ENCODE results near the gene MT1A.
A peak's percentile ranks its signal among the peaks of the same experiment; 100 is the strongest.
"Not testable (repeated sequence)": the region's sequence is repeated elsewhere in the genome, so short reads cannot be mapped to it uniquely, and the experiment has no call there.

The MT1A gene

GRCh38 chr16:56610609-56611111, 27.8 kb upstream of the MT1A start:
- H3K4me3 ChIP-seq (ENCODE audit: low read length in 2 of 2): peak overlapping the region in 1 of 2 donors; percentile 88
- peaks cover 52% of the 10 kb centered on the region for H3K4me1 ChIP-seq (ENCODE audit: control insufficient read depth, insufficient read depth, low read length)
- H3K27me3 ChIP-seq (ENCODE audit: control insufficient read depth in 1 of 2, insufficient read depth in 2 of 2, low read length in 2 of 2): no peaks in the 10 kb centered on the region
- H3K9me3 ChIP-seq (ENCODE audit: control insufficient read depth in 2 of 2, low read length in 2 of 2): no peaks in the 10 kb centered on the region
- H3K36me3 ChIP-seq (ENCODE audit: control insufficient read depth in 2 of 2, insufficient read depth in 2 of 2, low read length in 2 of 2): no peaks in the 10 kb centered on the region
- H3K9ac ChIP-seq (ENCODE audit: low read length in 2 of 2): peak overlapping the region in 1 of 2 donors; percentile 55
- peak overlapping the region; percentile 94 for H3K27ac ChIP-seq (ENCODE audit: low read length)

DNA sequence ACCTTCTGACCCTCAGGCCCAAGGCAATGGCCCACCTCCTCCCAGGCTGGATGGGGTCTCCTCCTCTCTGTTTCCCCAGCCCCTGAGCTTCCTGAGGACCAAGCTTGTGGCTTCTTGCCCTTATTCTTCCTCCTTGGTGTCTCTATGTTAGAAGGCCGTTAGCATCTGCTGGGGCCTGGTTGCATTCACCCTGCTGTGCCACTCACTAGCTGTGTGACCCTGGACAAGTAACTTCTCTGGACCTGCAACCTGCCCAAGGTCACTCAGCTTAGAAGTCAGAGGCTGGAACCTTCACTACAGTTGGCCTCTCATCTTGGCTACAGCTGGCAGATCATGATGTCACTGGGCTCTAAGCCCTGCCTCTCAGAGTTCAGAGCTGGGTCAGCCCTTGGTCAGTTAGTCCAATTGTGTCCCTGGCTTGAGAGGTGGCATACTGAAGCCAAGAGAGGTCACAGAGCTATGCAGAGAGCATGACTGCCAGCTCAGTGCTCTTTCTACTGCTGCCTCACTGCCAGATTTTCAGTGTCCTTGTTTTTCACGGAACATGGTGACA, 27.1 kb upstream of the MT1A start:
- peak overlapping the region; percentile 94 for H3K27ac ChIP-seq (ENCODE audit: low read length)
- H3K27me3 ChIP-seq (ENCODE audit: control insufficient read depth in 1 of 2, insufficient read depth in 2 of 2, low read length in 2 of 2): no peaks in the 10 kb centered on the region
- H3K4me1 ChIP-seq (ENCODE audit: control insufficient read depth, insufficient read depth, low read length): peaks cover 47% of the 10 kb centered on the region
- H3K9me3 ChIP-seq (ENCODE audit: control insufficient read depth in 2 of 2, low read length in 2 of 2): no peaks in the 10 kb centered on the region
- no peak overlapping the region for H3K9ac ChIP-seq (ENCODE audit: low read length in 2 of 2)
- H3K4me3 ChIP-seq (ENCODE audit: low read length in 2 of 2): peak overlapping the region in 1 of 2 donors; percentile 29
- no peaks in the 10 kb centered on the region for H3K36me3 ChIP-seq (ENCODE audit: control insufficient read depth in 2 of 2, insufficient read depth in 2 of 2, low read length in 2 of 2)

DNA sequence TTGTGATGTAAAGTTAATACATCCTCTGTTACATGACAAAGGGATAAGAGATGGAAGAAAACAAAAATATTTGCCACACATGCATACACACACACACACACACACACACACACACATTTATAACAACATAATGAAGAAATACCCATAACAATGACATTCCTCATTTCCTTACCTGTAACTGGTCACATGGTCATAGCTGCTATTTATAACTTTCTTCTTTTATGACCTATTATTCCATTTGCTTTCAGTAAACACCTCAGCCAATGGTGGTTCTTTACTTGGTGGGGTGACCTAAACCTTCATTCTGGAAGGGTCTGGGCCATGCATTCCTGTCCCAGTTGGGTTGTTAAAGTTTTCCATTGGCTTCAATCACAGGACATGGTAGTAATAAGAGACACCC, 24.8 kb upstream of the MT1A start:
- no peaks in the 10 kb centered on the region for H3K36me3 ChIP-seq (ENCODE audit: control insufficient read depth in 2 of 2, insufficient read depth in 2 of 2, low read length in 2 of 2)
- H3K27ac ChIP-seq (ENCODE audit: low read length): no peak overlapping the region
- H3K9ac ChIP-seq (ENCODE audit: low read length in 2 of 2): no peak overlapping the region
- no peaks in the 10 kb centered on the region for H3K27me3 ChIP-seq (ENCODE audit: control insufficient read depth in 1 of 2, insufficient read depth in 2 of 2, low read length in 2 of 2)
- no peak overlapping the region for H3K4me3 ChIP-seq (ENCODE audit: low read length in 2 of 2)
- H3K9me3 ChIP-seq (ENCODE audit: control insufficient read depth in 2 of 2, low read length in 2 of 2): no peaks in the 10 kb centered on the region
- peaks cover 48% of the 10 kb centered on the region for H3K4me1 ChIP-seq (ENCODE audit: control insufficient read depth, insufficient read depth, low read length)

DNA sequence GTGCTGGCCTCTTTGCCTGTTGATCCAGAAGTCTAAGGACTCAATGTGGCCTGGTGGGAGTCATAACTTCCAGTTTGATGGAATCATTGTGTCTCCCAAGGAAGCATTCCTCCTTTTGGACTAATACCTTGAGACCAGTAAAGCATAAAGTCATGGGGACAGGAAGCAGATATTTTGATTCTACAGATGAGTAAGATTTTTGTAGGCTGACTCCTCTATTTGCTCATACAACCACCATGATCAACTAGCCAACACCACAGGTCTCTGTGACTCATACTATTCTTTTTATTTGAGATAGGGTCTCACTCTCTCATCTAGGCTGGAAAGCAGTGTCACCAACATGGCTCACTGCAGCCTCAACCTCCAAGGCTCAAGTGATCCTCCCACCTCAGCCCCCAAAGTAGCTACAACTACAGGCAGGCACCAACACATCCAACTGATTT, 23.9 kb upstream of the MT1A start:
- no peaks in the 10 kb centered on the region for H3K36me3 ChIP-seq (ENCODE audit: control insufficient read depth in 2 of 2, insufficient read depth in 2 of 2, low read length in 2 of 2)
- H3K27ac ChIP-seq (ENCODE audit: low read length): no peak overlapping the region
- H3K4me1 ChIP-seq (ENCODE audit: control insufficient read depth, insufficient read depth, low read length): peaks cover 42% of the 10 kb centered on the region
- H3K9me3 ChIP-seq (ENCODE audit: control insufficient read depth in 2 of 2, low read length in 2 of 2): no peaks in the 10 kb centered on the region
- no peak overlapping the region for H3K9ac ChIP-seq (ENCODE audit: low read length in 2 of 2)
- no peaks in the 10 kb centered on the region for H3K27me3 ChIP-seq (ENCODE audit: control insufficient read depth in 1 of 2, insufficient read depth in 2 of 2, low read length in 2 of 2)
- H3K4me3 ChIP-seq (ENCODE audit: low read length in 2 of 2): no peak overlapping the region

DNA sequence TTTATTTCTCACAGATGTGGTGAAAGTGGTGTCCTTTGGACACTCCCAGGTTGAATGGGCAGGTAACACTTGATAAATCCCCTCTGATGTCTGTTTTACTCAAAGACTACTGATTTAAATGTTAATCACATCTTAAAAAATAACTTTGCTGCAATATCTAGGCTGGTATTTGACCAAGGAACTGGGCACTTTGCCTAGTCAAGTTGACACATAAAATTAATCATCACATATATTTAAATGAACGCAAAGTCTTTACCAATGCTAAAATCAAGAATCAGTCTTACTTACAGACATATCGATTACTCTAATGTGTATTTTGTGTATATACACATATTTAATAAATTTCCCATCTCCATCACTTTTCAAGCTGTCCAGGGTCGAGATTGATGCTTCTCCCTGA, 23.1 kb upstream of the MT1A start:
- Histone ChIP-seq H3K27ac (ENCODE audit: low read length) (no peak overlapping the region), H3K4me3 (ENCODE audit: low read length in 2 of 2) (no peak overlapping the region), H3K9me3 (ENCODE audit: control insufficient read depth in 2 of 2, low read length in 2 of 2) (no peaks in the 10 kb centered on the region), H3K36me3 (ENCODE audit: control insufficient read depth in 2 of 2, insufficient read depth in 2 of 2, low read length in 2 of 2) (no peaks in the 10 kb centered on the region), H3K4me1 (ENCODE audit: control insufficient read depth, insufficient read depth, low read length) (peaks cover 35% of the 10 kb centered on the region), H3K9ac (ENCODE audit: low read length in 2 of 2) (no peak overlapping the region), H3K27me3 (ENCODE audit: control insufficient read depth in 1 of 2, insufficient read depth in 2 of 2, low read length in 2 of 2) (no peaks in the 10 kb centered on the region)

DNA sequence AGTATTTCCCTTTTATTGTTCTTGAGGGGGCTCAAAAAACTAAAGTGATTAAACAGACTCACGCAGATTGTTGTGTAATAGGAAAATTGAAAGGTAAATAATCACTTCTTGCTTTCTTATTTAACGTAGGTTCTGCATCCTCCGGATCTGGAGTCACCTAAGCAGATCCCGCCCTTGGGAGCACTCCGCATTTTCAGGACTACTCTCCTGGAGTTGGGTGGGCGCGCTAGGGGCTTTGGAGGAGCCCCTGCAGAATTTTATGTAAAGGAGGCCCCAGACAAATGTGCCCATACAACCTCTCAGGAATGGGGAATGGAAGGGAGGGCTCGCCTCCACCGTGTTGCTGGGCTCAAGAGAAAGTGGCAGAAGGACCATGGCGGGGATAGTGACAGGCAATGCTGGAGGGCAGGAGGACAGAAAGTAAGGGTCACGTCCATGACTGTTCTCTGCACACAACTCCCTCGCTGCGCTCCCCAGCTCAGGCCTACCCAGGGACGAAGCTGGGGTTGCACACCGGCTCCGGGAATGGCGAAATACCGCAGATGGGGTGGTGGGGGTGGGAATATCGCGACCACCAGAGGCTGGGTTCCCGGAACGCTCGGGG, 21.8 kb upstream of the MT1A start:
- Histone ChIP-seq H3K27me3 (ENCODE audit: control insufficient read depth in 1 of 2, insufficient read depth in 2 of 2, low read length in 2 of 2) (no peaks in the 10 kb centered on the region), H3K4me3 (ENCODE audit: low read length in 2 of 2) (peak overlapping the region; percentile 42 to 75), H3K9me3 (ENCODE audit: control insufficient read depth in 2 of 2, low read length in 2 of 2) (no peaks in the 10 kb centered on the region), H3K4me1 (ENCODE audit: control insufficient read depth, insufficient read depth, low read length) (peaks cover 22% of the 10 kb centered on the region), H3K36me3 (ENCODE audit: control insufficient read depth in 2 of 2, insufficient read depth in 2 of 2, low read length in 2 of 2) (no peaks in the 10 kb centered on the region), H3K27ac (ENCODE audit: low read length) (peak overlapping the region; percentile 67), H3K9ac (ENCODE audit: low read length in 2 of 2) (peak overlapping the region; percentile 25 to 55)

DNA sequence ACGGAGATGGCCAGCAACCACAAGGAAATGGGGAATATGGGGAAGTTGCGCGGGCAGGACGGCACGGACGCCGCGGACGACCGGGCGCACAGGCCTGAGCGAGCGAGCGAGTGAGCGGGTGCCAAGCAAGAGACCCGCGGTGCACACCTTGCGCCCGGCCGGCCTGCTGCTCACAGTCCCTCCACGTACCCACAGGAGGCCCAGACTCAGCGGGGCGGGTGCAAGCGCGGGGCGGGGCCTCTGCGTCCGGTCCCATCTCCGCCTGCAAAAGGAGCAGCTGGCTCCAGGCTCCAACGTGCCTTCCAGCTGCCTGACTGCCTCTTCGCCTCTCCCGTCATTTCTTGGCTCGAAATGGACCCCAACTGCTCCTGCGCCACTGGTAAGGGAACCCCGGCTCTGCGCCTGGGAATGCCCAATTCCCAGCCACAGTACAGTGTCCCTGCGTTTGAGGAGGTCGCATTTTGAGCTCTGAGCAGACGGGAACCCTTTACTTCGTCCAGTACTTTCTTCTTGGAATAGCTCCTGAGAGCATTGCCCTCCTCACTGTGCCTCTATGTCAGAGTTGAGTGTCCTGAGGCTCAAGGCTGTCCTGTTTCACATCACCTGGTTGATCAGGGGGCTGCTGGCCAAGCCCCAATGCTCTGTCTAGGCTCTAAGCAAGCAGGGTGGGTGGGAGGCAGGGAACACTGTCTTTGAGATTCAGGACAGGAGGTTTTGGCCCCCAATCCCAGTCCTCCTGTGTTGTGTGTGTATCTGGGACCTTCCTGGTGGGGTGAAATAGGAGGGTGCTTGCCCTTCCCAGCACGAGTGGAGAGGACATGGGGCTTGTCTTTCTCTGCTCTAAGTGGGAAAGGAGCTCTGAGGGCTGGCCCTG, 21.0 kb upstream of the MT1A start:
- peak overlapping the region; percentile 67 for H3K27ac ChIP-seq (ENCODE audit: low read length)
- peak overlapping the region; percentile 50 to 75 for H3K9ac ChIP-seq (ENCODE audit: low read length in 2 of 2)
- no peaks in the 10 kb centered on the region for H3K27me3 ChIP-seq (ENCODE audit: control insufficient read depth in 1 of 2, insufficient read depth in 2 of 2, low read length in 2 of 2)
- no peaks in the 10 kb centered on the region for H3K36me3 ChIP-seq (ENCODE audit: control insufficient read depth in 2 of 2, insufficient read depth in 2 of 2, low read length in 2 of 2)
- peak overlapping the region; percentile 42 to 75 for H3K4me3 ChIP-seq (ENCODE audit: low read length in 2 of 2)
- H3K9me3 ChIP-seq (ENCODE audit: control insufficient read depth in 2 of 2, low read length in 2 of 2): no peaks in the 10 kb centered on the region
- H3K4me1 ChIP-seq (ENCODE audit: control insufficient read depth, insufficient read depth, low read length): peaks cover 21% of the 10 kb centered on the region

DNA sequence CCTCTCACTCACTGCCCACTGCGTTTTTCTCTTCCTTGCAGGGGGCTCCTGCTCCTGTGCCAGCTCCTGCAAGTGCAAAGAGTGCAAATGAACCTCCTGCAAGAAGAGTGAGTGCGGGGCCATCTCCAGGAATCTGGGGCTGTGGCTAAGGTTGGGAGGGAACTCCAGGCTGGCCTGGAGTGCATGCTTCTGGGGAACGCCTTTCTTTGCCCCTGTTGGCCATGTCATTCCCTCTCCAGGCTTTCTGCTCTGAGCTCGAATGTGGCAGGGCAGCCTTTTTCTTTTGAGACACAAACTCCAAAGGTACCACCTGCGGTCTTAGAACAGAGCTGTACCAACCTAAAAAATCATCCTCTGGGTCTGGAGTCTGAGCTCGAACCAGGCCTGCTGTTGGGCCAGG, 20.3 kb upstream of the MT1A start:
- Histone ChIP-seq H3K27ac (ENCODE audit: low read length) (no peak overlapping the region), H3K36me3 (ENCODE audit: control insufficient read depth in 2 of 2, insufficient read depth in 2 of 2, low read length in 2 of 2) (no peaks in the 10 kb centered on the region), H3K4me3 (ENCODE audit: low read length in 2 of 2) (peak overlapping the region in 1 of 2 donors; percentile 75), H3K9me3 (ENCODE audit: control insufficient read depth in 2 of 2, low read length in 2 of 2) (no peaks in the 10 kb centered on the region), H3K27me3 (ENCODE audit: control insufficient read depth in 1 of 2, insufficient read depth in 2 of 2, low read length in 2 of 2) (no peaks in the 10 kb centered on the region), H3K4me1 (ENCODE audit: control insufficient read depth, insufficient read depth, low read length) (peaks cover 21% of the 10 kb centered on the region), H3K9ac (ENCODE audit: low read length in 2 of 2) (no peak overlapping the region)

- Histone ChIP-seq H3K36me3 (ENCODE audit: control insufficient read depth in 2 of 2, insufficient read depth in 2 of 2, low read length in 2 of 2) (no peaks in the 10 kb centered on the region), H3K9me3 (ENCODE audit: control insufficient read depth in 2 of 2, low read length in 2 of 2) (no peaks in the 10 kb centered on the region), H3K27me3 (ENCODE audit: control insufficient read depth in 1 of 2, insufficient read depth in 2 of 2, low read length in 2 of 2) (no peaks in the 10 kb centered on the region), H3K9ac (ENCODE audit: low read length in 2 of 2) (no peak overlapping the region), H3K4me1 (ENCODE audit: control insufficient read depth, insufficient read depth, low read length) (peaks cover 24% of the 10 kb centered on the region), H3K27ac (ENCODE audit: low read length) (no peak overlapping the region), H3K4me3 (ENCODE audit: low read length in 2 of 2) (no peak overlapping the region)
Measured at GRCh38 chr16:56620339-56620897, 18.0 kb upstream of the MT1A start.

- H3K36me3 ChIP-seq (ENCODE audit: control insufficient read depth in 2 of 2, insufficient read depth in 2 of 2, low read length in 2 of 2); H3K9me3 ChIP-seq (ENCODE audit: control insufficient read depth in 2 of 2, low read length in 2 of 2); H3K27me3 ChIP-seq (ENCODE audit: control insufficient read depth in 1 of 2, insufficient read depth in 2 of 2, low read length in 2 of 2); H3K4me3 ChIP-seq (ENCODE audit: low read length in 2 of 2); H3K9ac ChIP-seq (ENCODE audit: low read length in 2 of 2): not testable (repeated sequence)
- Histone ChIP-seq H3K27ac (ENCODE audit: low read length) (peak overlapping the region; percentile 37), H3K4me1 (ENCODE audit: control insufficient read depth, insufficient read depth, low read length) (peaks cover 32% of the 10 kb centered on the region)
Measured at GRCh38 chr16:56621665-56622445, 16.6 kb upstream of the MT1A start.

All from stomach smooth muscle (tissue), 2 donors.